Measurements from ENCODE around the gene PRKCA. TPM values are rescaled to one million over a fixed set of nuclear protein-coding genes. Genes with fewer than 3 reads are reported as not detected.

The PRKCA gene
- total RNA-seq, 2 donors from 2014 or later = 104 to 119 TPM

DNA sequence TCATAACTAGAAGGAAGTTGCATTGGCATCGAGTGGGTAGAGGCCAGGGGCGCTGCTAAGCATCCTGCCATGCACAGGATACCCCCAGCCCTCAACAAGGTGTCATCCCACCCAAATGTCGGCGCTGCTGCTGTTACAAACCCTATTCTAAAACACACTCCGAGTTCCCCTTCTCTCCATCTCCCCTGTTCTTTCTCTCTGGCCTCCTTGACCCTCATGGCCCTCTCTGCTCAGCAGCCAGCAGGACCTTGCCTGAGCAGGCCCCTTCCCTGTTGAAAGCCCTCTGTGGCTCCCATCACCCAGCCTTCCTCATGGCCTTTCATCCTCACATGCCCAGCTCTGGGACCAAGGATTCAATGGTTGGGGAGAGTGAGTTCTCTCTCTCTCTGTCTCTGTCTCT lies 510.2 kb downstream of the PRKCA start:
- peaks cover under 1 to 6% of the 10 kb centered on the region in 2 donors for H3K9me3 Mint-ChIP-seq
- no peak overlapping the region for H3K27ac Mint-ChIP-seq
- ATAC-seq (peak in 1 of 2 donors; percentile 18), DNase-seq (ENCODE audit: low spot score in 2 of 2) (no peak)
- peaks cover 0 to 16% of the 10 kb centered on the region in 2 donors for H3K36me3 Mint-ChIP-seq

DNA sequence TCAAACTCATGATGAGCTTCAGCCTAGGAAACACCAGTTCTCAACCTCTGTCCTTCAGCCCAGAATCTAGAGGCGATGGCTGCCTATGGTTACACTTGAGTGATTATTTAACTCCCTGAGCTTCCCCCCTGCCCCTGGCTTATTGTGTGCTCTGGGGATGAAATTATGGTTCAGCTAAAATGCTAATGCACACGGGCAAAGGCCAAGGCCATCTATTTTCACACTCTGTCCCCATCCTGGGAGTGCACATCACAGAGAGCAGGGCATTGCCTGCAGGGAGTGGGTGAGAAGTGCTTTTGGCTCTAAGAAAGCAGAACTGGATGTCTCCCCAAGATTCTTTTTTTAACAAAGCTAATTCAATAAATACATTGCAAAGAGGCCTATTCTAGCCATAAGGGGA lies 510.9 kb downstream of the PRKCA start:
- Mint-ChIP-seq H3K36me3 (peaks cover 3 to 12% of the 10 kb centered on the region in 2 donors), H3K27ac (no peak overlapping the region)
- ATAC-seq = no peak

DNA sequence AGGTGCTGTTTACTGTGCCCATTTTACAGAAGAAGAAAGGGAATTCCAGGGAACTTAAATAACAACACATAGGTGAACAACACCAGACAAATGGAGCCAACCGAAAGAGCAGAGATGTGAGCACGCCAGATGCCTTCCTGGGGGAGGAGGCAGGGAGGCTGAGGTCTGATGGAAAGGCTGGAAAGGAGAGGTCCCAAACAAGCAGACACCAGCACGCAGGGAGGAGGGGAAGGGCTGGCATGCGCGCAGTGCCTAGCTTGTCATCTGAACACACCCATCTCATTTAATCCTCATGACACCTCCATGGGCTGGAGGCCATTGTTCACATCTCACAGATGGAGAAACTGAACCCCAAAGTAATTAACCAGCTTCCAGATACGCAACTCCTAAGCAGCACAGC lies 511.6 kb downstream of the PRKCA start:
- H3K36me3 Mint-ChIP-seq = peaks cover 5 to 11% of the 10 kb centered on the region in 2 donors
- ATAC-seq = no peak
- H3K27ac Mint-ChIP-seq = no peak overlapping the region
- H3K9me3 Mint-ChIP-seq = peaks cover 10% of the 10 kb centered on the region in 2 donors
- DNase-seq (ENCODE audit: low spot score in 2 of 2) = no peak

More for the DNA sequence above, 510.9 kb downstream of the PRKCA start:
- no peak for DNase-seq (ENCODE audit: low spot score in 2 of 2)
- H3K9me3 Mint-ChIP-seq = peaks cover 8 to 10% of the 10 kb centered on the region in 2 donors

DNA sequence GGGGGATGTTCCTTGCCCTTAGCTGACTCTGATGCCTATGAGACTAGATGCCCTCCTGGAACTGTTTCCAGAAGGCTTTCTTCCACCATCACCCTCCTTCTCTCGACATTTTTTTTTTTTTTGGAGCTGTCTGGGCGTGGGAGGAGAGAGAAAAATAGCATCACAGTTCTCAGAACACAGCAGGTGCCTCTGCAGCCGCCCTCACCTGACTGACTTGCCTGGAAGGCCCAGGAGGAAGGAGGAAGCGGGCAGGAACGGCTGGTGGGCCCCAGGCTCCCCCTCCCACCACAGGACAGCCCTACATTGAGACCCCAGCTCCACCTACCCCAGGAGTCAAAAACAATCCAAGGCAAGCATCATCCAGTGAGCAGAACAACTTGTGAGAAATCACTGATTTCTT lies 512.2 kb downstream of the PRKCA start:
- no peak for DNase-seq (ENCODE audit: low spot score in 2 of 2)
- no peak overlapping the region for H3K27ac Mint-ChIP-seq
- H3K36me3 Mint-ChIP-seq = peaks cover 5 to 11% of the 10 kb centered on the region in 2 donors
- no peak for ATAC-seq
- H3K9me3 Mint-ChIP-seq = peaks cover 10% of the 10 kb centered on the region in 2 donors

DNA sequence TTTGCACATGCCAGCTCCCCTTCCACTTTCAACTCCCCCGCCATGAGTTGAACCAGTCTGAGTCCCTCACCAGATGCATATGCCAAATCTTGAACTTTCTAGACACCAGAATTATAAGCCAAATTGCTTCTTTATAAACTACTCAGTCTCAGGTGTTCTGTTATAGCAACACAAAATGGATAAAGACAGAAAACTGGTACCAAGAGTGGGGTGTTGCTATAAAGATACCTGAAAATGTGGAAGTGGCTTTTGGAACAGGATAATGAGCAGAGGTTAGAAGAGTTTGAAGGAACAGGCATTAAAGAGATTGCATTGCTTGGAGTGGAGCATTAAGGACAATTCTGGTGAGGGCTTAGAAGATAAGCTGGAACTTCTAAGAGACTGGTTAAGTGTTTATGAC lies 515.3 kb downstream of the PRKCA start:
- H3K9me3 Mint-ChIP-seq = peaks cover 10% of the 10 kb centered on the region in 2 donors
- peaks cover 5 to 11% of the 10 kb centered on the region in 2 donors for H3K36me3 Mint-ChIP-seq
- ATAC-seq = no peak
- H3K27ac Mint-ChIP-seq = no peak overlapping the region
- no peak for DNase-seq (ENCODE audit: low spot score in 2 of 2)

DNA sequence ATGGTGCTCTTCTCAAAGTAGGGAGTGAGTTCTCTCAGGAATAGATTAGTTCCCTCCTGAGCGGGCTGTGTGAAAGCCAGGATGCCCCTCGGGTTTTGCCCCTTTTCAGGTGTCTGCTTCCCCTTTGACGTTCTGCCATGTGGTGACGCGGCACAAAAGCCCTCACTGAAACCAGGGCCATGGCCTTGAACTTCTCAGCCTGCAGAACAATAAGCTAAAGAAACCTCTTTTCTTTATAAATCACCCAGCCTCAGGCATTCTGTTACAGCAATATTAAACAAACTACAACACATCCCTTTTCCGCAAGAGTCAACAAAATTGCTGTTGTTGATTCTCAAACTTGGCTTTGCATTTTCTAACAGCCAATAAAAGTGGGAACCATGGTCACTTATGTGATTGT lies 517.1 kb downstream of the PRKCA start:
- no peak for ATAC-seq
- DNase-seq (ENCODE audit: low spot score in 2 of 2) = no peak
- peaks cover 10% of the 10 kb centered on the region in 2 donors for H3K9me3 Mint-ChIP-seq
- H3K27ac Mint-ChIP-seq = no peak overlapping the region
- peaks cover 5 to 11% of the 10 kb centered on the region in 2 donors for H3K36me3 Mint-ChIP-seq

DNA sequence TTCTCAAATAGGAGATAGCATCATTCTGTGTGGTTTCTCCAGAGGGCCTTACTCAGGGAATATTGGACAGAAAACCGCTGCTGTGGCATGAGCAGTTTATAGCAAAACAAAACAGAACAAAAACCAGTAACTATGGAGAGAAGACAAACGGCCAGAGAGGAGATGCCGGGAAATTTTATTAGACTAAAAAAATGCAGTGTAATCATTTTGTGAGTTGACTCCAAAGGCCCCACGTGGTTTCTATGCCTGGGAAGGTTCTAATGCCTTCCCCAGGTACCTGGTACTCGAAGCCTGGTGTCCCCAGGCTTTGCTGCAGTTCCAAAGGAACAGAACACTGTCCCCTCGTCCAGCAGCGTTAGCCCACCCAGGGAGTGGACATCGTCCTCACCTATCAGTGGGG lies 519.6 kb downstream of the PRKCA start:
- Mint-ChIP-seq H3K36me3 (peaks cover 5 to 9% of the 10 kb centered on the region in 2 donors), H3K9me3 (peaks cover 9 to 10% of the 10 kb centered on the region in 2 donors), H3K27ac (no peak overlapping the region)
- DNase-seq (ENCODE audit: low spot score in 2 of 2) = no peak
- no peak for ATAC-seq

DNA sequence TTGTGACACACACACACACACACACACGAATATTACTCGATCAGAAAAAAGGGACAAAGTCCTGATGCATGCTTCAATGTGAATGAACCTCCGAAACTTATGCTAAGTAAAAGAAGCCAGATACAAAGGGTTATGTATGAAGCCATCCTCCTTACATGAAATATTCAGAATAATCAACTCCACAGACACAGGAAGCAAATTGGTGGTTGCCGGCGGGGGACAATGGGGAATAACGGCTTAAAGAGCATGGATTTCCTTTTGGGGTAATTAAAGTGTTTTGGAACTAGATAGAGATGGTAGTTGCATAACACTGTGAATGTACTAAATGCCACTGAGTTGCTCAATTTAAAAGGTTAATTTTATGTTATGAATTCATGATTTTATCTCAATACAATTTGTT lies 524.4 kb downstream of the PRKCA start:
- ATAC-seq (no peak), DNase-seq (ENCODE audit: low spot score in 2 of 2) (no peak)
- Mint-ChIP-seq H3K9me3 (no peaks in the 10 kb centered on the region), H3K36me3 (no peaks in the 10 kb centered on the region), H3K27ac (no peak overlapping the region)

DNA sequence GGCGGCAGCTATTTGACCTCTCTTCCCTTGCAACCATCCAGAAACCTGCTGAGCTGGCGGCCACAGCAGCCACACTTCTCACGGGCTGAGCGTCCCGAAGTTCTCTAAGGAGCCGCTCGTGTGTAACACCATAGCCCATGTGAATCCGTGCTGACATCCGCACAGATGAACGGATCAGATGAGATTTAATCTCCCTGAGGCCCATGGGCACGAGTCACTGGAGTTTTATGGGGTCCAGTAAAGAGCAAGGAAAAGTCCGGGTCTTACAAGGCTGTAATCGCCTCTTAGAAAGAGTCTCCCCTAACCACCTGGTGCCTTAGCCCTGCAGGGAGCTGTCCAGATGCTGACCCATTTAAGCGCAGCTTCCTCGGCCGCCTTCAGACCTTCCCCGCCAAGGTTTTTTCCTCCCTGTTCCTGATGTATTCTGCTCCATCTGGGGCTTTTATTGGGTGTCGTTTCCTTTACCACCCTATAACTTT lies 527.0 kb downstream of the PRKCA start:
- ATAC-seq (peak in 1 of 2 donors; percentile 55), DNase-seq (ENCODE audit: low spot score in 2 of 2) (peak in 1 of 2 donors; percentile 23)
- H3K9me3 Mint-ChIP-seq = no peaks in the 10 kb centered on the region
- no peaks in the 10 kb centered on the region for H3K36me3 Mint-ChIP-seq
- no peak overlapping the region for H3K27ac Mint-ChIP-seq

DNA sequence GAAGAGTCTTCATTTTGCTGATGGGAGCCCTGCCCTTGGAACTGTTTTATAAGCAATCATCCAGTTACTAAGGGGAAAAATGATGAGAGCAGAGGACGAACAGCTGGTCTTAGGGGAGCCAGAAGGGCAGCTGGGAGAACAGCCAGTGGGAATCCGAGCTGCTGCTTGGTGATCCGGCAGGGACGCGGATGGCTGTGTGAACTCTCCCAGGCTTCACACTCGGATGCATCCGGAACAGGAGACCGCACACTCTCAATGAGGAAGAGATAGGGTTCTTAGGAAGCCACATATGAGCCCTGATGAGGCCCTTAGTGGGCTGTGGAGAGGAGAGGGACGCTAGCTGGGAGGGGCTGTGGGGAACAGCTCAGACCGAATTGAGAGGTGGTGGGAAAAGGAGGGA lies 527.5 kb downstream of the PRKCA start:
- DNase-seq (ENCODE audit: low spot score in 2 of 2) = no peak
- H3K27ac Mint-ChIP-seq = no peak overlapping the region
- ATAC-seq = no peak
- H3K36me3 Mint-ChIP-seq = no peaks in the 10 kb centered on the region
- H3K9me3 Mint-ChIP-seq = no peaks in the 10 kb centered on the region

DNA sequence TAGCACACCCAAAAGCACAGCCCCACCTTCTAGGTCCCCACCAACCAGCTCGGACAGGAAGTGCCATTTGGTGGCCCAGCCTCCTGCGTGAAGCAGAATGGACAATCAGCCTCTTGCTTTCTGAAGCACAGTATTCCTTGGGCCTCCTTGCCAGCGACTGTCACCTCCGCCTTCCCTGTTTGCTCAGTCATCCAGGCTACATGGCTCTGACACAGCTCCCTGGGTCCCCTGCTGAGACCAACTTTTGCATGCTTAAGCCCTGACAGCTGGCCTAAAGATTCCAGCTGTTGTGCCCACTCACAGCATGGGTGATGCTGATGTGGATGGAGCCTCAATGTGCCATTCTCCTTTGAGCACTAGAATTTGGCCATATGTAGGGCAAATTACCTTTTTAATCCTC lies 528.0 kb downstream of the PRKCA start:
- no peak for DNase-seq (ENCODE audit: low spot score in 2 of 2)
- no peak overlapping the region for H3K27ac Mint-ChIP-seq
- H3K36me3 Mint-ChIP-seq = no peaks in the 10 kb centered on the region
- H3K9me3 Mint-ChIP-seq = no peaks in the 10 kb centered on the region
- no peak for ATAC-seq

DNA sequence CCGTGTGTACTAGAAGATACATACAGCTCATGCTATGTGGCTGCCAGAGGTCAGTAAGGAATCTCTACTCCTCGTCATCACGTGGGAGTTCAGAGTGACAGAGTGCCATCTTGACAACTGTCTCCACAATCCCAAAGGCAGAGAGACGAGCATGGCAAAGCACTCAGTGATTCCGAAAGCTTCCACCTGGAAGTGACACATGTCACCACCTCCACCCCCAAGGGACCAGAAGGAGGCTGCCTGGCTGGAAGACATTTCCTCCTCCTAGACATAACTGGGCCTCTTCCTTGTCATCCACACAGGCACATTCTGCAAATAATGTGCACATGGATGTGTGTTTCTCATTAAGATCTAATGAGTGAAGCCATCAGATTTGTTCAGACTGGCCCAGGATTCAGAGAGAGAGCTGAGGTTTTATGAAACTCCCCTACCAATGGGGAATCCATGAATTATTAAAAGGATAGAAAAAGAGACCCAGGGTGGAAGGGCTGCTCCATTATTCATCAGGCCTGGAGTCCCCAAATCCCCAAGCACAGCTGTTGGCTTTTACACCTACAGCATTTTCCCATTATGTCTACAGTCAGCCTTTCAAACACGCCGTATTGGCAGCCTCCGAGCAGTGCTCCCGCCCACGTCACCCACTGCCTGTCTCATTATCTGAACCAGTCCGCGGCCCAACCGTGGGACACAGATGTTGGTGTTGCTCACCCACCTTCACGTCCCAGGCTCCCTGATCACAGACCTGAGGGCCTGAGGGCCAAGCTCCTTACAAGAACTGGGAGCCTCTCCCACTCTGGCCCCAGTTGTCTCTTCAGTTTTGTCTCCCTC lies 529.2 kb downstream of the PRKCA start:
- ATAC-seq (no peak), DNase-seq (ENCODE audit: low spot score in 2 of 2) (no peak)
- Mint-ChIP-seq H3K36me3 (no peaks in the 10 kb centered on the region), H3K27ac (no peak overlapping the region), H3K9me3 (no peaks in the 10 kb centered on the region)

DNA sequence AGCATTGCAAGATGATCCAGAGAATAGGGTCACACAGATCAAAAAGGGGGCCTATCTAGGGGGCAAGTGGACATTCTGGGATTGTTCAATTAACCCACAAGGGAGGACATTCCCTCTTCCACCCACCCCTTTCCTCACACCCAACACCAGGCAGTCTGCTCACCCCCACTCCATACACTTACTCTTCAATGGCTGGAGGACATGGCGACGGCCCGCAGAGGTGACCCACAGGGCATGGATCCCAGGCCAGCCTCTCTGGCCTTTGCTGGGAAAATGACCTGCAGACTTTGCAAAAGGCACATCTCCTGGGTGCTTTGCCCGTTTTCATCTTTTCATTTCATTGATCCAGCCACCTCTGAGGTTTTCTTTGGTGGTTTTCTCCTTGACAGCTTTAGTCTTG lies 530.8 kb downstream of the PRKCA start:
- Mint-ChIP-seq H3K36me3 (no peaks in the 10 kb centered on the region), H3K27ac (no peak overlapping the region), H3K9me3 (no peaks in the 10 kb centered on the region)
- ATAC-seq (no peak), DNase-seq (ENCODE audit: low spot score in 2 of 2) (no peak)

DNA sequence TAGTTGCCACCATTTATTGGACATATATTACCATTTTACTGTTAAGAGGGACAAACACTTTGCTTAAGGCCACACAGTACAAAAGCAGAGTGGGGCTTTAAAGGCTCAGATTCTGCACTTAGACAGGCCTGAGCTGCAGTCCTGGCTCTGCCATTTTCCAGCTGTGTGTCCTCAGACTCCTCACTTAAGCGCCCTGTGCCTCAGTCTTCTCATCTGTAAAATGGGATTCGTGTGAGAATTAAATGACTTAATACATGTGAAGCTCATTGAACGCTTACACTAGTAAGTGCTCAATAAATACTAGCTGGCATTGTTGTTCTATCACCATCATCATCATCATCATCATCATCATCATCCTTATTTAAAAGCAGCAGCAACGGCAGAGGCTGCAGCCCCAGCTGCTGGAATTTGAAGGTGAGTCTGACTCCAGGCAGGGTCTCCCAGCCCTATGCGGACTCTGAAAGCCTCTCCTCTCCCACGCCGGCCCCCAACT lies 532.1 kb downstream of the PRKCA start:
- ATAC-seq (no peak), DNase-seq (ENCODE audit: low spot score in 2 of 2) (no peak)
- no peaks in the 10 kb centered on the region for H3K36me3 Mint-ChIP-seq
- H3K27ac Mint-ChIP-seq = no peak overlapping the region
- no peaks in the 10 kb centered on the region for H3K9me3 Mint-ChIP-seq

DNA sequence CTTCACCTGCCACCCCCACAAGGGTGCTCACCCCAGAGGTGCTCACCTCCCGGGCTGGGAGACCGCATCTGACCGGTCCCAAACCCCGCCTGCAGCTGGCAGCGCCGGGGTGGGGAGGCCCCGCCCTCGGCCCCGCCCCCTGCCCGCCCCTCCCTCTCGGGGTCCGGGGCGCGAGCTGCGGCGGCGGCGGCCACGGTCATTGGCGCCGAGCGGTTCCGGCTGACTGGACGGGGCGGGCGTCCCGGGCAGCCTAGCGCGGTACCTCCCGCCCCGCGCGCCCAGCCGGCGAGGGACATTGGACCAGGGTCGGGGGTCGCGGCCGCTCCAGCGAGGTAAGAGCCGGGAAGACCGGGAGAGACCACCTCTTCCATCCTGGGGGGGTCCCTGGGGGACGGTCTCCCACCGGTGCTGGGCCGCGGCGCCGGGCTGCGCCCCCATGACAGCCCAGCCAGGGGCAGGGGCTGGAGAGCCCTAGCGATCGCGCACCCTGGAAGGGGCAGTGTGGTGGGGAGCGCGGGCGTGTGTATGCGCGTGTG lies 532.6 kb downstream of the PRKCA start, which contains the start of gene CACNG5:
TSS of gene CACNG5 (plus strand) at position 199 of the 536 bp plus-strand sequence. CDS start 42,216 bp downstream, outside the sequence.
- no peaks in the 10 kb centered on the region for H3K36me3 Mint-ChIP-seq
- no peaks in the 10 kb centered on the region for H3K9me3 Mint-ChIP-seq
- peak in 1 of 2 donors; percentile 34 for ATAC-seq
- DNase-seq (ENCODE audit: low spot score in 2 of 2) = no peak
- H3K27ac Mint-ChIP-seq = no peak within 1 kb of the TSS

DNA sequence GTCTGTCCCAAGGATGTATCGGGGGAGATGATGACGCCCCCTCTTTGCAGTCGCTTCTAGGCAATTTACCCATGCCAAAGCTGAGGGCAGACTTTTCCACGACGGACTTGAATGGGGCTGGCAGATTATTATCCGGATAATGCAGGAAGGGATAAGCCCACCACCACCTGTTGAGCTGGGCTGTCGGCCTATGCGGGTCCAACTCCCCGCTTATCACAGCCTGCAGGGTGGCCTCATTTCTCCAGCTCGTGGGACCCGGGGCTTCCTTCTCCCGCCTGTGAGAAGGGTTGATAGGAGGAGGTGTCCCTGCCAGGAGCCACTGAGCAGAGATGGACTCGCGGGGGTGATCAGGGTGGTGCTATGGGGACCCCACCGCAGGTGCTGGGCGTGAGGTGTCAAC lies 533.1 kb downstream of the PRKCA start:
- no peak for DNase-seq (ENCODE audit: low spot score in 2 of 2)
- ATAC-seq = no peak
- H3K27ac Mint-ChIP-seq = no peak overlapping the region
- H3K36me3 Mint-ChIP-seq = no peaks in the 10 kb centered on the region
- H3K9me3 Mint-ChIP-seq = no peaks in the 10 kb centered on the region
